GM18907 (cell line): Measurements from ENCODE around the gene IGSF11.
"Not testable (repeated sequence)": the region's sequence is repeated elsewhere in the genome, so short reads cannot be mapped to it uniquely, and the experiment has no call there.

Experiments
- ATAC-seq: cut with Tn5 transposase; IDR thresholded peaks from one replicate; pipeline ENCODE4 v1.9.1; 2021; ENCODE audit warnings: mild to moderate bottlenecking, moderate library complexity; ENCODE audit not compliant: unreplicated experiment

Gene IGSF11

GRCh38 chr3:118990823-118991560 is 43.7 kb downstream of the IGSF11 start:
- no peak for ATAC-seq

- no peak for ATAC-seq
These were observed 46.2 kb downstream of the IGSF11 start for GRCh38 chr3:118988198-118989130.

DNA sequence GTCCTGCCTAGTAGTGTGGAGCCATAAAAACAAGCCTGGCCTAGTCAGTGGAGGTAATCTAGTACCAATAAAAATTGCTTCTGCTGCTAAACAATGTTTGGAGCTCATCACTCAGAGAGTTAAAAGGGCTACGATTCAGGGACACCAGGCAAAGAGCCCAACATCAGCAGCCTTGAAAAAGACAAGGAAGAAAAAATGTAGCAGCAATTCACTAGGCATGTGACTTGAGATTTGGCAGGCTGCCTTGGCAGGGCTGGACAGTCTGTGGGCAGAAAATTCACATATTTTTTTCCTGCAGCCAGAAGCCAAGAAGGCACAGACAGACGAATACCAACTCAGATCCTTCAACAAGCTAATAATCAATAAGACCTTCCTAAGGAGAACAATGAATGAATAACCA is 47.2 kb downstream of the IGSF11 start:
- no peak for ATAC-seq

DNA sequence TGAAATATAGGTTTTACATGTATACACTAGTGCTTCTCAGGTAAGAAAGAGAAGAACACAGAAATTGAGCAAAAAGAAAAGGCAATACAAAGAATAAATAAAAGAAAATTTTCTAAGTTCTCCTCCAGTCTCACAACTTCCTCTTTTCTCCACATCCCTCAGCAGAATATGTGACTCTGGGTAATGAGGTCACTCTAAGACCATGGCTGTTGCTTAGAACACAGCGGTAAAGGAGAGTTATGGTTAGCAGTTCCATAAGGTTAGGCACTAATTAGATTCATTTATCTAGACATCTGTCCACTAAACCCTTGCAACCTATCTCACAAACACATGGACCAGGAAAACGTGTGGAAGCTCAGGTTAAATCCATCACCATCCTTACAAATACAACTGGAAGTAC is 47.9 kb downstream of the IGSF11 start:
- ATAC-seq = no peak

DNA sequence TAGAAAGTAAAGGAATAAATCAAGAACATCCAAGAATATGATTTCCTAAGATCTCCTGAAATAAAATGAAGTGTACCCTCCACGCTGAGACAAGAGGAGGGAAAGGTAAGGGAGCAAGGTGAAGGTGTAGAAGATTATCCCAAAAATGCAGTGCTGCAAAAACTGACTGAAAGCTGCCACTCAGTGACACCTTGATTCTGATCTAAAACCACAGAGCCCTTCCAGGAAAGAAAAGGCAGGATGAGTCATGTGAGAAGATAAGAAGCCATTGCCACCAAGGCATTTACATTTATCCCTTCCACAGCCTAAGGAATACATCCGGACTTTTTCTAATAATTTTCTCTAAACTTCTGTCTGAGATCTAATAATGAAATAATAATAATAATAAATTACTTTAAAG is 49.9 kb downstream of the IGSF11 start:
- no peak for ATAC-seq

DNA sequence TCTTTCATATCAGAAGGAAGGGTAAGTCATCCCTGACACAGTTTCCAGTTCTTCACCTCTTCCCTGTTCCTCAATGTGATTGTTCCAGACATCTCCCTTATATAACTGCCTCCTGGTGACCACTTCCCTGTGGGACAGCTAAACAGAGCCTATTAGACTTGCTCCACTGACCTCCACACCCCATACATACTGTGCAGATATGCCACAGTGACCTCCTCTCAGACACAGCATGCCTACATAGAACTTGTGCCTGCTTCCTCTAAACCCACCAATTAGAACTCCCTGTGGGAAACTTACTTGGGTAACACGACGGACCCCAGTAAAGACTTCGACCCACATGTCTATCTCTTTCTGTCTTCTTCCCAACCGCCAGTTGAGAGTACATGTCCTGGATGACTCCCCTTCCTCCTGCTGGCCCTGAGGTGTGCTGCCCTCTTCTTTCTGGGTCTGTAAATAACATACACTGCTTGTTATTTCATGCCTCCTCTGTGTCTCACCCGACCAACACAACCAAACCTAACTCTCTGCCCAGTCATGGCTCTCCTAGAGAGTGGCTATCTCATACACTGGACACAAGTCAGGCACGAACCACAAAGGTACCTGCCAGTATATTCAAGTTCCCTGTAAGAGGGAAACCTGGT is 53.0 kb downstream of the IGSF11 start:
- no peak for ATAC-seq

DNA sequence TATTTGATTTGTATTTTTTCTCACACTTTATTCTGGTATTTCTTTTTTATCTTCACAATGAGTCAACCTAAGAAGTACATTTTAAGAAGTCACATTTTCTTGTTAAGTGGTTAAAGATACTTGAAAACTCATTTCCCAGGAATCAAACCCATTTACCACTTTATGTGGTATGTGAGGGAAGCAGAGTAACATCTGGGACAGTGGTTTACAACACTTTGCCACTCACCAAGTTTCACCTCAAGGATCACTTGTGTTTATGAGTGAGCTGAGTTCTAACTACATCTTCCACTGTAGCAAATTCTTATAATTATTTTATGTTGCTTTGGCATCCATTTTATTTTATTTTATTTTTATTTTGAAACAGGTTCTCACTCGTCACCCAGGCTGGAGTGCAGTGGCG is 53.8 kb downstream of the IGSF11 start:
- no peak for ATAC-seq

- ATAC-seq = no peak
These were observed 56.3 kb downstream of the IGSF11 start for GRCh38 chr3:118978393-118978758.

DNA sequence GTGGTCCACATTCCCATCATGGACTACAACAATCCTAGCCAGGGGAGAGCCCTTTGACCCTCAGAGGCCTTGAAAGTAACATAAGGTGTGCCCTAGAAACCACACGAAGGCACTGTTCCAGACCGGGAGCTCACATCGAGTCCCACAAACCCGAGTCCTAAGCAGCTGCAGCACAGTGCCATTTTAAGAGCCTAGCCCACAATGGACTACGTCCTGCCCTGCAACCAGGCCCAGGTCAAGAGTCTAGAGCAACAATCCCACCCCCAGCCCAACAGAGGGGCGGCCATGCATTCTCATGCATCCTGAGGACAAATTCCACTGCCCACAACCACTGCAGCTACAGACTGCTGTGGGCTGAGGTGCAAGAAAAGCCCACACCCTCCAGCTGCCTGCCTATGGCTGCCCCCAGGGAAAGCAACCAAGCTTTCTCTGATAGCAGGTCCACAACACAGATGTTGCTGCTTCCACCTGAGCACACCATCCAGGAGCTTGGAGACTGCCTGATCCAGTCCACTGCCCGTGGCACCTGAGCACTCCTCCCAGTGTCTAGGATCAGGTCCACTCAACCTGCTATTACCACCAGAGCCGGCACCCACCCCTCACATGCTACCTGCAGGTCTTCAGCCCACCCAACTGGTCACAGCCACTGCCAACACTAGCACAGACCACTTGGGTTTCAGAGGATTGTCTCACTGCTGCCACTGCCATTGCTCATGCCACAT is 56.8 kb downstream of the IGSF11 start:
- no peak for ATAC-seq

DNA sequence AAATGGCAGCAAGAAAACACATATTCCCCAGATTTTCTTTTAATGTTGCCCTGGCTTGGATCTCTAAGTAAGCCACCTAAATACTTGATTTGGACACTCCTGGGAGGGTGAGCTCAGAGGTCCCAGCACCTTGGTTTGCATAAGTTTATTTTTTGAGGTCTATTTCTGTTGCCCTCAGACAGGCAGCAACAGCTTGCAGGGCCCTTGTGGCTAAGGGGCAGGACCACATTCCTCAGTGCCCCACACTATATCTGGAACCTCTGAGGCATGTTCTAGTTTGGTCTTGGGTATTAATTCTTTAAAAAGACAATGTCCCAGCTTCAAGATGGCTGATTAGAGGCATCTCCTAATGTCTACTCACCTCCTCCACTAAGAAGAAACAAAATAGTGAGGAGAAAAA is 57.5 kb downstream of the IGSF11 start:
- no peak for ATAC-seq

GRCh38 chr3:118975476-118975875 is 59.2 kb downstream of the IGSF11 start:
- not testable (repeated sequence) for ATAC-seq

DNA sequence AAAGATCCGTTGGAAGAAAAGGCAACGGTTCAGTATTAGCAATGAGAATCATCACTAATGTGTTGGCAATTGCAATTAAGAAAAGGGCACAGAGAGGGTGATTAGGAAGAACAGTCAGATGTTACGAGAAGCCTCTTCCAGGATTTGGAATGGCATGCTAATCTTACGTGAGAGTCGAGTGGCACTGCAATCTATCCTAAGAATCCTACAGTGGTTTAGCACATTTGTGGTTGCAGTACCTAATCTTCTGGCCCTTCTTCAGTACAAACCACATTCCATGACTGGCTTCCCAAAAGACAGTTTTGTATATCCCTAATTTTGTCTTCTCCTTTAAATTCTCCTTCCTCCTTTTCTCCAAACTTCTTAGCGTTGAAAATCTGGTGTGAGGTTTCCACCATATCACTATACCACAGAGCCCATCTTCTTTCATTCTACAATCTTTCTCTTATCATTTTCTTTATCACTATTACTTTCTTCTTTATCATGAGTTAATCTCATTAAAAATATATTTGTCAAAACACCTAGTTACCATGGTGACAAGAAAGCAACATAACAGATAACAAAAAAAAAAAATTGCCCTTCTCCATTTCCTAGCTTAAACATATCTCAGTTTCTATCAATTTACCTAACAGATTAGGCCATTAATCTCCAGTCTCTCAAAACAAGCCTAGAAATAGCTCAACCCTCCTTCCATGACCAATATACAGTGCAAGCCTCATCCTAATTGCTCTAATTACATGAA is 60.1 kb downstream of the IGSF11 start:
- no peak for ATAC-seq

- ATAC-seq = no peak
These were observed 61.6 kb downstream of the IGSF11 start for GRCh38 chr3:118973050-118973449.

GRCh38 chr3:118970819-118971218 is 63.8 kb downstream of the IGSF11 start:
- ATAC-seq = no peak

DNA sequence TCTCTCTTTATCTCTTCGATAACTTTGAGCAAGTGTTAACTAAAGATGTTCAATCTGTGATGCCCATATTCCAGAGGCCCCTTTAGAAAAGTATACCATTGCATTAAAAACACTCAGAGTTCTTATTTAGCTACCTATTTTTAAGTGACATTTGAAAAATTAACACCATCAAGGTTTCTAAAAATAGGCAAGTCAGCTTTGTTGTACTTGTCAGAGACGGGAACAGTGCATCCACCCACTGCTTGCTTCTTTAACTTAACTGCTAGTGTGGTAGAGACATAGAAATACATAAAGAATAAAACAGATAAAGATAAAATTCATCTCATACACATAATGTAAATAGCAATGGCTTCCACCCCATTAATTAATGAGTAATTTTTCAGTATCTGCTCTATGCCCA is 66.0 kb downstream of the IGSF11 start:
- no peak for ATAC-seq

DNA sequence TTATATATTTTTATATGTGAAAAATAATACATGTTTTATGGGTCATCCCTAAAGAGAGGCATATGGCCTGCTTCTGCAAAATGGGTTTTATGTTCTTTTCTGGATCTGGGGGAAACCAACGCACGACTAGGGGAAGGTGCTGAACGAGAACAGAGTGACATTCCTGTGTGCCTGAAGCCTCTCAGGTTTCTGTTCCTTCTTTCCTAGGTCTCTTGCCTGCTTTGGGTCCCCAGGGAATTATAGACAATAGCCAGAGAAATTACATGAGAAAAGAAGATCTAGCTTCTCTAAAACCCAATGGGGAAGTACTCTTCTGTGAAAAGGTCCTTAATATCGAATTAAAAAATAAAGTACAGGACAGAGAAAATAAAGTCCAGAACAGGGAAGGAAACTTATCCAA is 66.5 kb downstream of the IGSF11 start:
- ATAC-seq = no peak

GRCh38 chr3:118966700-118967099 is 67.9 kb downstream of the IGSF11 start:
- no peak for ATAC-seq

- ATAC-seq = no peak
These were observed 70.9 kb downstream of the IGSF11 start for GRCh38 chr3:118963711-118964110.

DNA sequence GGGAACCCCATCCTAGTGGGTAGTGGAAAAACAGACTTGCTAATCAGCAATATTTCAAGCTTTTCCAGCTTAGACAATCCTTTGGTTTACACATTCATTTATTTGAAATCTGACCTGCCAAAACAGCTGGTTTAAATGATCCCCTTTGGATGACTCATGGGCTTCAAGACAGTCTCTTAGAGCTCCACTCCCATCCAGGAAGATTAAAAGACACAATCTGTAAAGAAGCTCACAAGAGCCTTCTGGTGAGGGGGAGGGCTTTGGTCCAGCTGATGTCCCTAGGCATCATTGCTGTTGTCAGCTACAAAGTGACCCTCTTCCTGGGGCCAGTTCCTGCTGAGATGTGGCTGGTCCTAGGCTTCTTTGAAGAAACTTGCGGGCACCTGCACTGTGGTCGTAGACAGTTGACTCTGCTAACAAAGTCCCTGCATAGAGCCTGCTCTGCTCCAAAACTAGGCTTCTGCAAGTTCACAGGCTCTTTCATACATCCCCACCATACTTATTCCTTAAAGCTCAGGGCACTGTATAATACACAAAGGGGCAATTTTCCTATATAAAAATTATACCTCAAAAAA is 73.7 kb downstream of the IGSF11 start:
- no peak for ATAC-seq
